COLO829 (cell line): ENCODE results near the gene KNCN.

Source experiments
- DNase-seq: peaks from one replicate; pipeline ENCODE4 v3.0.0; 2012; ENCODE audit warnings: low spot score

Gene KNCN

DNA sequence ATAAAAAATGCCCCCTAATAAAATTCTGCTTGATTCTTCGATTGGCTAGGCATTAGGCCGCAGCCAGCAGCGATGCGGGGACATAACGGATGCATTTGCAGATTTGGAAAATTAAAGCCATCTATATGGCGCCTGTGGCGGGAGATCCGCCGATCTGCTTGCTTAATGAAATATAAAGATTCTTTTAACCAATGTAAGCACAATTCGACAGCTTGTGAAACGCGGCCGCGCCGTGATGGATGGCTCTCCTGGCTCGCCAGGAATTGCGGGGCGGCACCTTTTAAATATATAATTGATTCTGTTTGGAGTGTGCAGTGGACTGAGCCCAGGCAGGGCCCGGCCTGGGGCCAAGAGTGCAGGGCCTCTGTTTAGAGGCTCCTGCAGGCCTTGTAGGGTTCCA, 53.8 kb downstream of the KNCN start:
- DNase-seq: no peak

DNA sequence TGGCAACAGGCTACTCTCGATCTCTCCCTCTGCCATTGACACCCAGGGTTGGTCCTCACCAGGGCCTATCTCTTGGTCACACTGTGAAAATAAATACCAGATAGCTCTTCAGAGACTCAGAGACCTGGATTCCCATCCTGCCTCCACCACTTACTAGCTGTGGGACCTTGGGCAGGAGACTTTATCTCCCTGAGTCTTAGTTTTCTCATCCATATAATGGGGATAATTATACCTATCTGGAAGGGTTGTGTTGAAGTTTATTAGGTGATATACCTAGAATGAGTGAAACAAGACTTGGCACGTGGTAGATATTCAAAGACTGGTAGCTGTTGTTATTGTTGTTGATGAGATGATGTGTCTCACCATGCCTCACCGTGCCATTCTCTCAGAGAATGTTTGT, 54.4 kb downstream of the KNCN start:
- no peak for DNase-seq

DNA sequence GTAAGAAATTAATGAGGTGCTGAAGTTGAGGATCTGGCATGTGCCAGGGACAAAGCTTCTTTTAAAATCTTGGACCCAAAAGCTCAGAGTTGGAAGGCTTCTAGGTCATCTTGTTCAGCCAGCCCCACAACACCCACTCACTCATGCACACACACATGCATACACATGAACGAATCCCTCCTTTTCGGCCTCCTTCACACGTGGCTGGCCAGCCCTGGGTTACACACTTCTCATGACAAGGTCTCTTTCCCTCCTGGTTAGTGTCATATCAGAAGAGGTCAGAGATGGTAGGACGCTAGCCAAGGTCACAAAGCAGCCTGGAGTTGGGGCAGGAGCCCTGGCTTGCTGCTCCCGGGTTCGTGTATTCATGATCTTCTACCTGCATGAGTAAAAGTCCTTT, 54.9 kb downstream of the KNCN start:
- DNase-seq: no peak

DNA sequence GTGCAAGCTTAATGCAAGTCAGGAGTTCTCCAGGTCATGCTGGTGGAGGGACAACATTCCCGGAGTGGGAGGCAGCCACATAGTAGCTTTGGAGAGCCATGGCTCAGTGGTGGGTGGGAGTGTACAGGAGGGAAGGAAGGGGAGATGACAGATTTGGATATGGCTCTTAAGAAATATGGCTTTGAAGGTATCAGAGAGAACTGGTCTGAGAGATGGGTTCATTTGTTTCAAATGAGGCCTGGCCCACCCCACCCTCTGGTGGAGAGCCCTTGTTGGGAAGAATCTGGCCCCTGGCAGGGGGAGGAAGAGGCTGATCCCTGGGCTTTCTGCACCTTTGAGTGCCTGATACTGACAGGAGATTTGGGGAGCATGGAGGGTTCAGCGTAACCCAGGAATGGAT, 55.7 kb downstream of the KNCN start:
- no peak for DNase-seq
